HG02588 (cell line): Measurements from ENCODE around the gene CHRM1.
"Not testable (repeated sequence)": the region's sequence is repeated elsewhere in the genome, so short reads cannot be mapped to it uniquely, and the experiment has no call there.

Experiments used
- ATAC-seq: cut with Tn5 transposase; IDR thresholded peaks from one replicate; pipeline ENCODE4 v1.9.1; 2021; ENCODE audit warnings: mild to moderate bottlenecking, moderate library complexity; ENCODE audit not compliant: unreplicated experiment

The CHRM1 gene

GRCh38 chr11:62921201-62921572, at the start of gene CHRM1:
CHRM1 (minus strand) TSS chr11:62921363; CDS start chr11:62911100, 10,263 bp downstream.
- no peak for ATAC-seq

- no peak for ATAC-seq
Observed at GRCh38 chr11:62965574-62965973, 44.4 kb upstream of the CHRM1 start.

- no peak for ATAC-seq
Observed at GRCh38 chr11:62962391-62962790, 41.2 kb upstream of the CHRM1 start.

GRCh38 chr11:62961017-62961570, 39.9 kb upstream of the CHRM1 start:
- no peak for ATAC-seq

- no peak for ATAC-seq
Observed at GRCh38 chr11:62959422-62959980, 38.3 kb upstream of the CHRM1 start.

- ATAC-seq = no peak
Observed at GRCh38 chr11:62958547-62959421, 37.6 kb upstream of the CHRM1 start.

- no peak for ATAC-seq
Observed at GRCh38 chr11:62957147-62957546, 36.0 kb upstream of the CHRM1 start.

GRCh38 chr11:62954478-62954877, 33.3 kb upstream of the CHRM1 start:
- ATAC-seq = no peak

GRCh38 chr11:62953811-62954210, 32.6 kb upstream of the CHRM1 start:
- no peak for ATAC-seq

GRCh38 chr11:62948765-62949320, 27.7 kb upstream of the CHRM1 start:
- no peak for ATAC-seq

GRCh38 chr11:62945538-62945937, 24.4 kb upstream of the CHRM1 start:
- not testable (repeated sequence) for ATAC-seq

GRCh38 chr11:62937528-62937927, 16.4 kb upstream of the CHRM1 start:
- ATAC-seq = not testable (repeated sequence)

GRCh38 chr11:62934496-62934785, 13.3 kb upstream of the CHRM1 start:
- ATAC-seq = no peak

- no peak for ATAC-seq
Observed at GRCh38 chr11:62933750-62934495, 12.8 kb upstream of the CHRM1 start.

- no peak for ATAC-seq
Observed at GRCh38 chr11:62933285-62933684, 12.1 kb upstream of the CHRM1 start.

- ATAC-seq = no peak
Observed at GRCh38 chr11:62931499-62932278, 10.5 kb upstream of the CHRM1 start.

- ATAC-seq = no peak
Observed at GRCh38 chr11:62930666-62931065, 9.5 kb upstream of the CHRM1 start.

GRCh38 chr11:62930157-62930556, 9.0 kb upstream of the CHRM1 start:
- ATAC-seq = no peak

GRCh38 chr11:62928011-62928410, 6.8 kb upstream of the CHRM1 start:
- no peak for ATAC-seq

- ATAC-seq = no peak
Observed at GRCh38 chr11:62926680-62927455, 5.7 kb upstream of the CHRM1 start.
